Measurements from ENCODE around the gene SLAIN1.

Gene SLAIN1

DNA sequence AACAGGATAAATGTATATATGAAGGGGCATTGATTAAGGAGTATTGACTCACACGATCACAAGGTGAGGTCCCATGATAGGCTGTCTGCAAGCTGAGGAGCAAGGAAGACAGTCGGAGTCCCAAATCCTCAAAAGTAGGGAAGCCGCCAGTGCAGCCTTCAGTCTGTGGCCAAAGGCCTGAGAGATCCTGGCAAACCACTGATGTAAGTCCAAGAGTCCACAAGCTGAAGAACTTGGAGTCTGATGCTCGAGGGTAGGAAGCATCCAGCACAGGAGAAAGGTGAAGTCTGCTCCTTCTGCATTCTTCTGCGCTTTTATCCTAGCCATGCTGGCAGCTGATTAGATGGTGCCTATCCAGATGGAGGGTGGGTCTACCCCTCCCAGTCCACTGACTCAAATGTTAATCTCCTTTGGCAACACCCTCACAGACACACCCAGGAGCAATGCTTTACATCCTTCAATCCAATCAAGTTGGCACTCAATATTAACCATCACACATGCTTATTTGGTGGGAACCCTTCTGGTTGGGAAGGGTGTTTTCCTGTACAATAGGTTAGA, 55.1 kb downstream of the SLAIN1 start:
- DNase-seq = no peak

- DNase-seq = no peak
Measured at GRCh38 chr13:77760893-77761292, 63.4 kb downstream of the SLAIN1 start.

DNA sequence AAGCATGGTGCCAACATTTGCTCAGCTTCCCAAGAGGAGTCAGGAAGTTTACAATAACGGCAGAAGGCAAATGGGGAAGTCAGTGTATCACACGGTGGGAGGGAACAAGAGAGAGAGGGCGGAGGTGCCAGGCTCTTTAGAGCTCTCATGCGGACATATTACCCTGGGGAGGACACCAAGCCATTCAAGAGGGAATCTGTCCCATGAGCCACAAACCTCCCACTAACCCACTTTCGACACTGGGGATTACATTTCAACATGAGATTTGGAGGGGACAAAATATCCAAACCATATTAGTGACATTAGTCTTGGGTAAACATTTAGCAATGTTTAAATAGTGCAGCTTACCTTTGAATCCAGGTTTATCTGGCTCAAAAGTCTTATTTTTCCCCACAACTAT, 69.9 kb downstream of the SLAIN1 start:
- no peak for DNase-seq

DNA sequence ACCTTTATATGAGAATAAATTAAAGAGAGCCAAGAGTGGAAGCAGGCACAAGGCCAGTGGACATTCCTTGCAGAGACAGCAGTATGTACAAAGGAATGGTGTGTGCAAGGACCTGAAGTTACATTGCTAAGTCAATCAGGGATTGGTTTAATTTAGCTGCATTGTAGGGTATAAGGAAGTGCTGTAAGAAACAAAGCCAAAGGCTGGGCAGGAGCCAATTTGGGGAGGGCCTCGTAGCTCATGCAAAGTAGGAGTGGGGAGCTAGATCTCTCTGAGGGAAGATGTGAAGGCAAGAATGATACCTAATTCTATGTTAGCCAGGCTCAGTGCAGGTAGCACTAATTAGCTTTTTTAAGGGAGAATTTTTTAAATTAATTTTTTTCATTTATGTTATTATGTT, 76.7 kb downstream of the SLAIN1 start:
- DNase-seq = no peak

GRCh38 chr13:77776704-77777103, 79.2 kb downstream of the SLAIN1 start:
- no peak for DNase-seq

- peak; percentile 2 for DNase-seq
Measured at GRCh38 chr13:77779552-77780272, 82.2 kb downstream of the SLAIN1 start.

DNA sequence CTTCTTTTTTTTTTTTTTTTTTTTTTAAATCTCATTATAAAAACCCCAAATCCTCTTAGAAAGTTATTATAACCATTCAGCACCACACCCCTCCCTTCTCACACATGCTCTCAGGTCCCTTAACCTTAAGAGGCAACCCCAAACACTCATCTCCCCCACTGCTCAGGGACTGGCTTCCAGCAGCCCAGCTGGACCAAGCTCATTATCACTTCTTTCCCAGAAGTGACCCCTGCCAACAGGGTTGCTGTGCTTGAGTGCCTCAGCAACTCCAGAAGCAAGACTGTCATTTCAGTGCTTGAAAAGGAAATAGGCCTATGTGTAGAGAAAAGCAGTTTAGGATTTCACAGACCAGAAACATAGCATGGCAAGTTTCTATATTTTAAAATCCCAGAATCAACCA, 84.3 kb downstream of the SLAIN1 start:
- DNase-seq = no peak

- DNase-seq = no peak
Measured at GRCh38 chr13:77784515-77784914, 87.0 kb downstream of the SLAIN1 start.

GRCh38 chr13:77786695-77787287, 89.3 kb downstream of the SLAIN1 start:
- DNase-seq = no peak

DNA sequence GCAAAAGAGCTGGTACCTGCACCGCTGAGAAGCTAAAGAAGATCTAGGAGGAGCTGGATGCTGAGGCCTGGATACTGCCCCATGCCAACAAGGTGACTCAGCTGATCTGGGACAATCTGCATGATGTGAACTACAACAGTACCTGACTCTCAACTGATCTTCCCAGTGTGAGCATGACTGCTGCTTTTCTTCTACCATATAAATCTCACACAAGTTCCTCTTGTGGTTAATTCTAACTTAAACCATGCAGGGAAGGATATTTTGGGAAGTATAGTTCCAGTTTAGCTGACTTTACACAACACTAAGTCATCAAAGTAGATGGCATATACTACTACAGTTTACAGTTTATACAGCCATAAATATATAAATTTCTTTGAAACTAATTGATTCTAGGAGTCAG, 91.9 kb downstream of the SLAIN1 start:
- no peak for DNase-seq

GRCh38 chr13:77800219-77800618, 102.7 kb downstream of the SLAIN1 start:
- no peak for DNase-seq

DNA sequence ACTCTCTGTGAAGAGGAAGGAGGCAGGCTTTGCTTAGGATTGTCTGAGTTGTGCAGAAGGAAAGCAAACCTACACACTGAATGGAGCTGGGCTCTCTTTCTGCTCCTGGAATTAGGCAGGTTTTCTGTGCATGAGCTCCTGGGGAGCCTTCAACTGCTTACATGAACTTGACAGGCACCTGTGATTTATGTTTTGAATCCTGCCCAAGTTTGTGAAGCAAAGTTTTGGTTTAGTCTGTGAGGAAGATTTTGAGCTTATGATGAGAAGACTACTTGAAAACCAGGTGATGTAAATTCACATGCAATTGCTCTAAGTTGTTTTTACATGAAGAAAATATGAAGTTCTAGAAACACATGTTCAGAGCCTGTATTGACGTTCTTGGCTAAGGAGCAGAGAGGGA, 109.0 kb downstream of the SLAIN1 start:
- no peak for DNase-seq

DNA sequence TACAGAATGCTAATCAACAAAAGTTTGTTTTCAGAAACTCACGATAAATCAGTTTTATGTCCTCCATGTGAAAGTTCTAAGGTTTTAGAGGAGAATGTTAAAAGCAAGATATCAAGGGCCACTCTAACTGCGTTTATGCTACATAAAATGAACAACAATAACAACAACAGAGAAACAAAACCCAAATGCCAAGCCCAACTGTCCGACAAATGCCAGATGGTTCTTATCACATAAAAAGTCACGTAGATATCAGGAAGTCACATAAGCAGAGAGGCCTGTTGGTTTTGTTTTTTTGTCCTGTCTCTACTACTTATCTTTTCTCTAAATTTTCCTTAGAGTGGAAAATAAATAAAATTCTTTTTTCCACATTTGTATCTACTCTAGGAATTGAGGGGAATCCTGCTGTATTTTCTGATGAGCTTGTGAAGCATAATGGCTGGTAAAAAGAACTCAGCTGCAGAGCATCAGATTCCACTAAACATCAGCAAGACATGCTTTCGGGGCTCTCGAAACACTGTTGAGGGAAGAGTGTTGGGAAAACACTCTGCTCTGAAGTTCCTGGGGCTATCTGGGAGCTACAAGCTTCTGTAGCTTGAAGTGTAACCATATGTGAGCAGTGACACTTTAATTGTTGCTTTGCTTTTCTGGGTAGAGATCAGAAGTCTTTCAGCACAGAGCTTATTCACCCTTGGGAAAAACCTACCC, 110.1 kb downstream of the SLAIN1 start:
- no peak for DNase-seq

DNA sequence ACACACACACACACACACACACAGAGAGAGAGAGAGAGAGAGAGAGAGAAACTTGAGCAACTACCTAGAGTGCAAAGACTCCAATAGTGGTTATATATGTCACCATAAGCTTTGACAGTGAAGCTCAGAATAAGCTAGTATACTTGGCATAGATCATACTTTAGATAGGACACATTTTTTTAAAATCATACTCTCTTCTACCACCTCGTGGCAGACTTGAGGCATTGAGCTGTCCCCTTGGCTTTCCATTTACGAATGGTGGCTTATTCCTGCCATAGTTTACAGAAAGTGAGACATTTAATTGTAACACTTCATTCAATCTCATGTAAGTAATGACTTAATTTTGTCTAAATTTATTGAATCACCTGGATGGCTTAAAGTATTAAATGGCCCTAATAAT, 112.9 kb downstream of the SLAIN1 start:
- DNase-seq = no peak

- DNase-seq = no peak
Measured at GRCh38 chr13:77810878-77811277, 113.4 kb downstream of the SLAIN1 start.

DNA sequence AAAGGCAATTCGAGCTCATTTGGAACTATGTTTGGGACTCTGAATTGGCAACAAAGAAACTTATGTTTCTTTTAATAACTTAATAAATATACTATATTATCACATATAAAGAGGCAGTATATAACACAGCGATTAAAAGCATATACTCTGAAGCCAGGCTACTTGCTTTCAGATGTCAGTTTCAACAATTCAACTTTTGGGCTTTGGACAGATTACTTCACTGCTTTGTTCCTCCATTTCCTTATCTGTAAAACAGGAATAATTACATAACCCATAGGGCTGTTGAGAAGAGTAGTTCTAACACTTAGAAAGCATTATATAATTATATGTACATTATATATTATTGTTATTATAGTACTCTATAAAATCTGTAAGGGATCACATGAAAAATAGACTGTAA, 113.9 kb downstream of the SLAIN1 start:
- DNase-seq = no peak

DNA sequence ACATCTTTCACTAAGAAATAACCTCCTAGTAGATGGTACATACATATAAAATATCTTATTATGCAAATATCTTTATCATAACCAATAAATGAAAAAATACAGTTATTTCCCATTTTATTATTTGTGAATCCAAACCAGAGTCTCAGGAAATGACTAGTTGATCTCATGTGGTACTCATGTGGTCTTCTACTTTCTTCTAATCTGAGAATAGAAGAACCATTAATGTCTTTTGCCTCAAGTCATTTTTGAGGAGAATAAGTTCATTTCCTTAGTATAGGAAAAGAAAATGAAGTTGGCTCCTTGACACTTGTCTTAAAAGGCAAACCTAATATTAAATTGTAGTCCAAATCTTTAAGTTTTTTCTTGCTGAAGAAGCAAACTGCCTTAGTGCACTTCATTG, 114.5 kb downstream of the SLAIN1 start:
- no peak for DNase-seq

Measured in NCI-H2107 (cell line).